ENCODE results near the gene IL1B.

IL1B gene

GRCh38 chr2:112830682-112831512, 5.7 kb downstream of the IL1B start:
- in situ Hi-C loops (cut with MboI; ENCODE audit: low sequenced_read_pairs) = no loop called here

GRCh38 chr2:112829961-112830681, 6.5 kb downstream of the IL1B start:
- in situ Hi-C loops (cut with MboI; ENCODE audit: low sequenced_read_pairs) = no loop called here

GRCh38 chr2:112829101-112829960, 7.2 kb downstream of the IL1B start:
- in situ Hi-C loops (cut with MboI; ENCODE audit: low sequenced_read_pairs) = no loop called here

- in situ Hi-C loops (cut with MboI; ENCODE audit: low sequenced_read_pairs) = no loop called here
Measured at GRCh38 chr2:112828251-112828691, 8.3 kb downstream of the IL1B start.

GRCh38 chr2:112827604-112828185, 8.9 kb downstream of the IL1B start:
- in situ Hi-C loops (cut with MboI; ENCODE audit: low sequenced_read_pairs) = no loop called here

- in situ Hi-C loops (cut with MboI; ENCODE audit: low sequenced_read_pairs) = no loop called here
Measured at GRCh38 chr2:112827009-112827408, 9.6 kb downstream of the IL1B start.

GRCh38 chr2:112825706-112826105, 10.9 kb downstream of the IL1B start:
- in situ Hi-C loops (cut with MboI; ENCODE audit: low sequenced_read_pairs) = no loop called here

GRCh38 chr2:112824694-112825085, 11.9 kb downstream of the IL1B start:
- in situ Hi-C loops (cut with MboI; ENCODE audit: low sequenced_read_pairs) = no loop called here

- in situ Hi-C loops (cut with MboI; ENCODE audit: low sequenced_read_pairs) = no loop called here
Measured at GRCh38 chr2:112821682-112822081, 14.9 kb downstream of the IL1B start.

- in situ Hi-C loops (cut with MboI; ENCODE audit: low sequenced_read_pairs) = no loop called here
Measured at GRCh38 chr2:112821142-112821541, 15.4 kb downstream of the IL1B start.

- in situ Hi-C loops (cut with MboI; ENCODE audit: low sequenced_read_pairs) = no loop called here
Measured at GRCh38 chr2:112820343-112820742, 16.2 kb downstream of the IL1B start.

- in situ Hi-C loops (cut with MboI; ENCODE audit: low sequenced_read_pairs) = no loop called here
Measured at GRCh38 chr2:112819081-112819480, 17.5 kb downstream of the IL1B start.

- in situ Hi-C loops (cut with MboI; ENCODE audit: low sequenced_read_pairs) = no loop called here
Measured at GRCh38 chr2:112818094-112818902, 18.3 kb downstream of the IL1B start.

- in situ Hi-C loops (cut with MboI; ENCODE audit: low sequenced_read_pairs) = no loop called here
Measured at GRCh38 chr2:112817082-112817689, 19.4 kb downstream of the IL1B start.

GRCh38 chr2:112814278-112814677, 22.3 kb downstream of the IL1B start:
- in situ Hi-C loops (cut with MboI; ENCODE audit: low sequenced_read_pairs) = no loop called here

GRCh38 chr2:112813280-112813966, 23.2 kb downstream of the IL1B start:
- in situ Hi-C loops (cut with MboI; ENCODE audit: low sequenced_read_pairs) = no loop called here

- in situ Hi-C loops (cut with MboI; ENCODE audit: low sequenced_read_pairs) = no loop called here
Measured at GRCh38 chr2:112812318-112813267, 24.0 kb downstream of the IL1B start.

- in situ Hi-C loops (cut with MboI; ENCODE audit: low sequenced_read_pairs) = no loop called here
Measured at GRCh38 chr2:112811841-112812306, 24.7 kb downstream of the IL1B start.
